Naive thymus-derived CD4-positive, alpha-beta T cell (primary cell): ENCODE measurements around the gene CHST7. TPM values are rescaled to one million over a fixed set of nuclear protein-coding genes. Genes with fewer than 3 reads are reported as not detected.

Experiments used
- ATAC-seq: fragments of 150-1000 bp; cut with Tn5 transposase; 2 replicates; pipeline ENCODE4 v1.10.0; 2021; ENCODE audit warnings: mild to moderate bottlenecking, moderate library complexity
- CTCF ChIA-PET: fragments of 350-600 bp; sonication (Branson Sonifier 250); formaldehyde crosslinking; loops from one replicate; lab custom pipeline; 2021; ENCODE audit warnings: antibody characterized with exemption; lab: Charles Lee
- POLR2A ChIA-PET: fragments of 350-600 bp; sonication (Branson Sonifier 250); formaldehyde crosslinking; loops from one replicate; lab custom pipeline; 2021; ENCODE audit warnings: antibody characterized with exemption, inconsistent platforms; lab: Charles Lee
- DNase-seq, 9 donors: peaks; one replicate each; pipeline versions ENCODE4 v3.0.0 to v3.0.0-alpha.2; 2020 to 2022; ENCODE audit warnings: mixed read lengths in 1 of 9
- H3K27ac ChIP-seq: one replicate; pipeline ENCODE4 v1.7.0; 2013; ENCODE audit warnings: mild to moderate bottlenecking, low read depth, low read length, moderate library complexity
- H3K27me3 ChIP-seq, 2 donors: one replicate each; pipeline ENCODE4 v1.7.0; 2013; ENCODE audit warnings: low read length in 2 of 2, mild to moderate bottlenecking in 2 of 2, moderate library complexity in 2 of 2; ENCODE audit not compliant: control insufficient read depth in 2 of 2, insufficient read depth in 2 of 2
- H3K36me3 ChIP-seq, 3 experiments: 1 replicate in 2 of 3; 2 replicates in 1 of 3; pipeline ENCODE4 v1.7.0; 2013; ENCODE audit warnings: low read length in 3 of 3, mild to moderate bottlenecking in 3 of 3, moderate library complexity in 1 of 3; ENCODE audit not compliant: insufficient read depth in 3 of 3, control insufficient read depth in 2 of 3
- H3K4me1 ChIP-seq, 2 donors: one replicate each; pipeline ENCODE4 v1.7.0; 2013; ENCODE audit warnings: low read length in 2 of 2, mild to moderate bottlenecking in 2 of 2, moderate library complexity in 1 of 2; ENCODE audit not compliant: control insufficient read depth in 2 of 2, insufficient read depth in 2 of 2
- H3K4me3 ChIP-seq: 2 replicates; pipeline ENCODE4 v1.7.0; 2013; ENCODE audit warnings: mild to moderate bottlenecking, low read length
- H3K9me3 ChIP-seq, 3 experiments: 1 replicate in 2 of 3; 2 replicates in 1 of 3; pipeline ENCODE4 v1.7.0; 2013; ENCODE audit warnings: low read length in 3 of 3; ENCODE audit not compliant: control insufficient read depth in 2 of 3
- H3K27ac Mint-ChIP-seq, 9 donors: one replicate each; pipeline ENCODE4 v1.8.0; 2020 to 2022; ENCODE audit warnings: mixed read lengths in 9 of 9, mild to moderate bottlenecking in 8 of 9, moderate library complexity in 5 of 9, inconsistent platforms in 2 of 9
- H3K27me3 Mint-ChIP-seq, 5 donors: one replicate each; pipeline ENCODE4 v1.8.0; 2021 to 2022; ENCODE audit warnings: mixed read lengths in 5 of 5, mild to moderate bottlenecking in 1 of 5
- H3K36me3 Mint-ChIP-seq, 5 donors: one replicate each; pipeline ENCODE4 v1.8.0; 2020 to 2022; ENCODE audit warnings: mixed read lengths in 5 of 5, mild to moderate bottlenecking in 3 of 5, inconsistent platforms in 1 of 5
- H3K4me1 Mint-ChIP-seq, 7 donors: one replicate each; pipeline ENCODE4 v1.8.0; 2020 to 2022; ENCODE audit warnings: mixed read lengths in 7 of 7, mild to moderate bottlenecking in 3 of 7, inconsistent platforms in 1 of 7
- H3K4me3 Mint-ChIP-seq, 10 donors: one replicate each; pipeline ENCODE4 v1.8.0; 2020 to 2022; ENCODE audit warnings: mild to moderate bottlenecking in 10 of 10, mixed read lengths in 10 of 10, moderate library complexity in 6 of 10, inconsistent platforms in 2 of 10
- H3K9me3 Mint-ChIP-seq, 11 donors: one replicate each; pipeline ENCODE4 v1.8.0; 2020 to 2022; ENCODE audit warnings: mixed read lengths in 11 of 11, mild to moderate bottlenecking in 4 of 11, inconsistent platforms in 1 of 11, moderate library complexity in 1 of 11
- intact Hi-C, 2 donors: fragments of 100-400 bp; cut with micrococcal nuclease; formaldehyde crosslinking; loops; one replicate each; pipeline ENCODE4 v1.15.1; 2023
- polyA plus RNA-seq, 2 donors: library from polyadenylated mRNA; unstranded; fragments of 300-500 nt; fragmentation: Illumina TruSeq; gene quantifications; one replicate each; pipeline ENCODE4 v1.2.3, GENCODE V29; 2021
- total RNA-seq, 6 experiments: library from RNA in 5 of 6; stranded (reverse) in 5 of 6; gene quantifications; 1 replicate in 5 of 6; 2 replicates in 1 of 6; pipeline ENCODE4 v1.2.3 and lab custom pipeline; 2021 to 2026

Gene CHST7
- total and polyA plus RNA-seq, 7 experiments from 2014 or later = 2.1 to 7.2 (median 3.0) TPM

GRCh38 chrX:46634577-46634976 lies 61.0 kb downstream of the CHST7 start:
- H3K27ac Mint-ChIP-seq = no peak overlapping the region
- Histone ChIP-seq H3K4me1 (no peaks in the 10 kb centered on the region), H3K36me3 (no peaks in the 10 kb centered on the region), H3K27ac (no peak overlapping the region), H3K9me3 (no peaks in the 10 kb centered on the region), H3K4me3 (no peak overlapping the region), H3K27me3 (no peaks in the 10 kb centered on the region)
- H3K36me3 Mint-ChIP-seq = peaks cover 0 to 11% (median 3%) of the 10 kb centered on the region in 5 donors
- peaks cover 0 to 2% (median 0%) of the 10 kb centered on the region in 5 donors for H3K27me3 Mint-ChIP-seq
- H3K9me3 Mint-ChIP-seq = no peaks in the 10 kb centered on the region
- H3K4me3 Mint-ChIP-seq = no peak overlapping the region
- intact Hi-C loops = no loop called here
- ChIA-PET CTCF (no interaction called here), POLR2A (no interaction called here)
- DNase-seq (no peak), ATAC-seq (no peak)
- peaks cover 0 to 23% (median 0%) of the 10 kb centered on the region in 7 donors for H3K4me1 Mint-ChIP-seq

GRCh38 chrX:46635186-46635585 lies 61.6 kb downstream of the CHST7 start:
- no peaks in the 10 kb centered on the region for H3K36me3 ChIP-seq
- no peaks in the 10 kb centered on the region for H3K27me3 ChIP-seq
- no peak overlapping the region for H3K4me3 ChIP-seq
- H3K4me1 ChIP-seq = no peaks in the 10 kb centered on the region
- no peak for ATAC-seq
- POLR2A ChIA-PET = no interaction called here
- no peak for DNase-seq
- intact Hi-C loops = no loop called here
- Mint-ChIP-seq H3K27me3 (peaks cover 0 to 2% (median 0%) of the 10 kb centered on the region in 5 donors), H3K36me3 (peaks cover 0 to 10% (median 3%) of the 10 kb centered on the region in 5 donors), H3K4me1 (peaks cover 0 to 20% (median 0%) of the 10 kb centered on the region in 7 donors), H3K9me3 (no peaks in the 10 kb centered on the region), H3K4me3 (peak overlapping the region in 1 of 10 donors; percentile 61), H3K27ac (no peak overlapping the region)
- CTCF ChIA-PET = no interaction called here
- no peak overlapping the region for H3K27ac ChIP-seq
- no peaks in the 10 kb centered on the region for H3K9me3 ChIP-seq

GRCh38 chrX:46636223-46636622 lies 62.7 kb downstream of the CHST7 start:
- H3K4me3 ChIP-seq = no peak overlapping the region
- ChIA-PET POLR2A (interaction anchor here (1.0 kb wide), 1 partner anchor 54 kb away, joined by 3 read pairs; no protein-coding TSS in a partner anchor), CTCF (no interaction called here)
- no peak overlapping the region for H3K4me3 Mint-ChIP-seq
- DNase-seq (no peak), ATAC-seq (no peak)
- H3K9me3 ChIP-seq = no peaks in the 10 kb centered on the region
- no peaks in the 10 kb centered on the region for H3K9me3 Mint-ChIP-seq
- no peak overlapping the region for H3K27ac ChIP-seq
- intact Hi-C loops = no loop called here
- H3K4me1 Mint-ChIP-seq = peaks cover 0 to 18% (median 0%) of the 10 kb centered on the region in 7 donors
- H3K36me3 ChIP-seq = no peaks in the 10 kb centered on the region
- no peaks in the 10 kb centered on the region for H3K27me3 ChIP-seq
- peaks cover 0 to 2% (median 0%) of the 10 kb centered on the region in 5 donors for H3K27me3 Mint-ChIP-seq
- no peak overlapping the region for H3K27ac Mint-ChIP-seq
- H3K4me1 ChIP-seq = no peaks in the 10 kb centered on the region
- peaks cover 0 to 7% (median 0%) of the 10 kb centered on the region in 5 donors for H3K36me3 Mint-ChIP-seq

- no peak for DNase-seq
- Mint-ChIP-seq H3K27ac (no peak overlapping the region), H3K36me3 (peaks cover 0 to 7% (median 0%) of the 10 kb centered on the region in 5 donors), H3K27me3 (no peaks in the 10 kb centered on the region), H3K4me1 (peaks cover 0 to 25% (median 2%) of the 10 kb centered on the region in 7 donors), H3K4me3 (no peak overlapping the region), H3K9me3 (no peaks in the 10 kb centered on the region)
- ChIA-PET POLR2A (no interaction called here), CTCF (no interaction called here)
- Histone ChIP-seq H3K27ac (no peak overlapping the region), H3K9me3 (no peaks in the 10 kb centered on the region), H3K36me3 (no peaks in the 10 kb centered on the region), H3K4me1 (no peaks in the 10 kb centered on the region), H3K27me3 (no peaks in the 10 kb centered on the region), H3K4me3 (no peak overlapping the region)
- no peak for ATAC-seq
- intact Hi-C loops = no loop called here
These were observed 64.4 kb downstream of the CHST7 start for GRCh38 chrX:46637938-46638337.

- no peaks in the 10 kb centered on the region for H3K4me1 ChIP-seq
- ChIA-PET POLR2A (no interaction called here), CTCF (interaction anchor here (0.5 to 1.5 kb wide), 3 partner anchors 68 to 80 kb away, joined by 3 to 7 read pairs (median 3); no protein-coding TSS in a partner anchor)
- ATAC-seq (peak; percentile 65), DNase-seq (peak in 6 of 9 donors; percentile 3 to 54 (median 38))
- H3K36me3 Mint-ChIP-seq = peaks cover 0 to 1% (median 0%) of the 10 kb centered on the region in 5 donors
- H3K36me3 ChIP-seq = no peaks in the 10 kb centered on the region
- H3K4me1 Mint-ChIP-seq = peaks cover 0 to 17% (median 0%) of the 10 kb centered on the region in 7 donors
- H3K27me3 ChIP-seq = no peaks in the 10 kb centered on the region
- no peak overlapping the region for H3K27ac Mint-ChIP-seq
- H3K4me3 ChIP-seq = no peak overlapping the region
- no peaks in the 10 kb centered on the region for H3K9me3 ChIP-seq
- H3K27ac ChIP-seq = no peak overlapping the region
- intact Hi-C loops = loop anchor here (1.0 to 10.0 kb wide), 6 partner anchors 45 to 260 kb away; partner anchors contain the start of gene CHST7 (in 2 of the 2)
- no peaks in the 10 kb centered on the region for H3K9me3 Mint-ChIP-seq
- no peak overlapping the region for H3K4me3 Mint-ChIP-seq
- no peaks in the 10 kb centered on the region for H3K27me3 Mint-ChIP-seq
These were observed 68.6 kb downstream of the CHST7 start for GRCh38 chrX:46642145-46642544.

GRCh38 chrX:46643636-46644035 lies 70.1 kb downstream of the CHST7 start:
- H3K27me3 Mint-ChIP-seq = no peaks in the 10 kb centered on the region
- CTCF ChIA-PET = no interaction called here
- H3K27ac ChIP-seq = no peak overlapping the region
- H3K4me3 ChIP-seq = no peak overlapping the region
- POLR2A ChIA-PET = no interaction called here
- H3K9me3 Mint-ChIP-seq = no peaks in the 10 kb centered on the region
- H3K4me3 Mint-ChIP-seq = no peak overlapping the region
- H3K9me3 ChIP-seq = no peaks in the 10 kb centered on the region
- ATAC-seq (no peak), DNase-seq (no peak)
- H3K27ac Mint-ChIP-seq = no peak overlapping the region
- H3K36me3 Mint-ChIP-seq = peaks cover 0 to 1% (median 0%) of the 10 kb centered on the region in 5 donors
- no peaks in the 10 kb centered on the region for H3K36me3 ChIP-seq
- intact Hi-C loops = loop anchor here (2.0 to 10.0 kb wide), 4 partner anchors 44 to 261 kb away; no protein-coding TSS in a partner anchor
- peaks cover 0 to 14% (median 0%) of the 10 kb centered on the region in 7 donors for H3K4me1 Mint-ChIP-seq
- H3K4me1 ChIP-seq = no peaks in the 10 kb centered on the region
- no peaks in the 10 kb centered on the region for H3K27me3 ChIP-seq

- CTCF ChIA-PET = no interaction called here
- Mint-ChIP-seq H3K36me3 (peaks cover 0 to 1% (median 0%) of the 10 kb centered on the region in 5 donors), H3K4me1 (peaks cover 0 to 14% (median 7%) of the 10 kb centered on the region in 7 donors), H3K27ac (no peak overlapping the region), H3K9me3 (no peaks in the 10 kb centered on the region), H3K27me3 (no peaks in the 10 kb centered on the region), H3K4me3 (no peak overlapping the region)
- no peaks in the 10 kb centered on the region for H3K27me3 ChIP-seq
- H3K4me3 ChIP-seq = no peak overlapping the region
- no peaks in the 10 kb centered on the region for H3K4me1 ChIP-seq
- DNase-seq (no peak), ATAC-seq (no peak)
- POLR2A ChIA-PET = no interaction called here
- no peaks in the 10 kb centered on the region for H3K9me3 ChIP-seq
- no peaks in the 10 kb centered on the region for H3K36me3 ChIP-seq
- no peak overlapping the region for H3K27ac ChIP-seq
- intact Hi-C loops = loop anchor here in 1 of 2 donors (10.0 kb wide), 1 partner anchor 149 kb away; no protein-coding TSS in a partner anchor
These were observed 72.0 kb downstream of the CHST7 start for GRCh38 chrX:46645614-46646013.
